GM19372 (cell line): ENCODE data around the gene WDFY2.
"Not testable (repeated sequence)": the region's sequence is repeated elsewhere in the genome, so short reads cannot be mapped to it uniquely, and the experiment has no call there.

ENCODE experiments used
- ATAC-seq: cut with Tn5 transposase; IDR thresholded peaks from one replicate; pipeline ENCODE4 v1.9.1; 2021; ENCODE audit warnings: mild to moderate bottlenecking, low read depth, moderate library complexity; ENCODE audit not compliant: unreplicated experiment

WDFY2 gene

DNA sequence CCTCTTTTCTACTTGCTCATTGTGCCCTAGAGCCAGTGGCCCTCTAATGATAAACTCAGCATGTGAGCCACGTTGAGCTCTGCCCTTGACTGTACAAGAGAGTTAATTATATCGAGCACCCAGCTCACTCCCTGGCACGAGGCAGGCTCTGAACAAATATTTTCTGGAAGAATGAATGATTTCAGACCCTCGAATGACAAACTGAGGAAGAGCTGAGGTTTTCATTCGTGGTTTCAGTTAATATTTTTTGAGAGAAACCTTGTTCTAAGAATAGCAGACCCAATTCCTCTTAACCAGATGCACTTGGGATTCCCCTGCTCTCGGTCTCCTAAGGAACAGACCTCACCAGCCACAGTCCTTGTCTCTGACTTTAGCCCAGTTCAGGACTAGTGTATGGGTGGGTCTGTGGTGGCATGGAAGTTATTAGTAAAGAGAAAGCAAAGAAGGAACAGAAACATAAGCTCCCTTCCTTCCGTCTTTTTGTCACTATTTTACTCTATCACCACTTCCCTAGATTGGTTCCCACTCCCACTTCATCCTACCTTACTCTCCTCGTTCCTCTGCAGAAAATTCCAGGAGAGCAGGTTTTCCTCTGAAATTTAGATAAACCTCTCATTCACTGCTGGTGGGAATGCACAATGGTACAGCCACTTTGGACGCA lies 22.1 kb upstream of the WDFY2 start:
- no peak for ATAC-seq

DNA sequence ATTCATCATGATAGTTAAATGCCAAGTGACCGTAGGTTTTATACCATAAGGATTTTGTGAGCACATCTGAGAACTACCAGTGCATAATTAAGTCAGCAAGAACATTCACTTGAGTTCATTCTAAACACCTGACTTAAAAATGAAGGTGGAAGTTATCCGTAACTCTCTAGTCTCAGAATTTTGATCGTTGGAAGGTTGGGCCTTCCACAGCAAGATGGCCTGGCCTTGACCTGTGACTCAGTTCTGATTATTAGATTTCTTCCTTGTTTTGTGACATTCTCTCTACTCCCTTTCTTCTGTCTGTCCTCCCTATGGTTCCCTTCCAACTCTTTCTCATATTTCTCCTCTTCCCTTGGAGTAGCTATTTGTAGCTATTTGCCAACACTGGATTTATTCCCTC lies 20.0 kb upstream of the WDFY2 start:
- no peak for ATAC-seq

DNA sequence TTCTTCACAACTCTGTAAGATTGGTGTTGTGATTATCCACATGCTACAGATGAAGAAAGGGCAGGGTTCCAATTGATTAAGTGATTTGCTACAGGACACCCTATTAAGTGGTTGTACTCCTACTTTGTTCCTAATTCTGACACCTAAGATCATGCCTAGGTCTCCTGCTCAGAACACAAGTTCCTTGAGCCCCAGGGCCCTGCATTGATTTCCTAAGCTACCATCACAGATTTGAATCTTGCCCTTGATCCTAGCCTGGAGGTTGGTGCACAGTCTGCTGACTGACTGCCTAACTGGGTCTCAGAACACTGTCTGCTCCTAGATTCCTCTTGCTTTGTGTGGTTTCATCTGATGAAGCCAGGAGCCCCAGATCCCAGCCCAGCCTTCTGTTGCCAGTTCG lies 19.6 kb upstream of the WDFY2 start:
- no peak for ATAC-seq

DNA sequence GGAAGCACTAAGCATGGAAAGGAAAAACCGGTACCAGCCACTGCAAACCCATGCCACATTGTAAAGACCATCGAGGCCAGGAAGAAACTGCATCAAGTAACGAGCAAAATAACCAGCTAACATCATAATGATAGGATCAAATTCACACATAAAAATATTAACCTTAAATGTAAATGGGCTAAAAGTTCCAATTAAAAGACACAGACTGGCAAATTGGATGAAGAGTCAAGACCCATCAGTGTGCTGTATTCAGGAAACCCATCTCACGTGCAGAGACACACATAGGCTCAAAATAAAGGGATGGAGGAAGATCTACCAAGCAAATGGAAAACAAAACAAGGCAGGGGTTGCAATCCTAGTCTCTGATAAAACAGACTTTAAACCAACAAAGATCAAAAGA lies 15.3 kb upstream of the WDFY2 start:
- ATAC-seq, result not testable (repeated sequence)

DNA sequence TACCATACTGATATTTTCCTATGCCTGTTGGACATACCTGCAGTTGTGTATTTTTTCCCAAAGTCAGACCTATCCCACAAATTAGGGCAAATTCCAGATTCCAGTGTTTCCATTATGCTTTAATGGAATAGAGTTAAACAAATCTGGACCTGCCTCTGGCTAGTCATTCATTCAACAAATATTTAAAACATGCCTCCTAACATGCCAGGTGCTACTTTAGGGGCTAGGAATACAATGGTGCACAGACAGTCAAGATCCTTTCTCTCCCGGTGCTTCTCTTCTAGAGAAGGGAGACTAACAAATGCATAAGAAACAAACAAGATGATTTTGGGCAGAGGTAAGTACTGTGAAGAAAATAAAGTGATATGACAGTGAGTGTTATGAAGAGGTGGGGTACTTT lies 7.5 kb upstream of the WDFY2 start:
- ATAC-seq, result no peak

DNA sequence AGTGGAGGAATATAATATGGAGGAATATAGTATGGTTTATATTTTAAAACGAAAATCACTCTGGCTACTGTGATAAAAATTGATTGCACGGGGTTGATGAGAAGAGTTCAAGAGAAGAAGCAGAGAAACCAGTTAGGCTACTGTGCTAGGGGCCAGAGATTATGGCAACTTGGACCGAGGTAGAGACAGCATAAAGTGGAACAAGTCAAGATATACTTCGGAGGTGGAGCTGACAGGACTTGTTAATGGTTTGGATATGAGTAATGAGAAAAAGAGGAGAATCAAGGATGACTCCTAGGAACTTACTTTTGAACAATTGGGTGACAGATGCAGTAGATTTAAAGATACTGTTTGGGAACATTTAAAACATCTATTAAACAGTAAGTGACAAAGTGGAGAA lies 6.6 kb upstream of the WDFY2 start:
- no peak for ATAC-seq

DNA sequence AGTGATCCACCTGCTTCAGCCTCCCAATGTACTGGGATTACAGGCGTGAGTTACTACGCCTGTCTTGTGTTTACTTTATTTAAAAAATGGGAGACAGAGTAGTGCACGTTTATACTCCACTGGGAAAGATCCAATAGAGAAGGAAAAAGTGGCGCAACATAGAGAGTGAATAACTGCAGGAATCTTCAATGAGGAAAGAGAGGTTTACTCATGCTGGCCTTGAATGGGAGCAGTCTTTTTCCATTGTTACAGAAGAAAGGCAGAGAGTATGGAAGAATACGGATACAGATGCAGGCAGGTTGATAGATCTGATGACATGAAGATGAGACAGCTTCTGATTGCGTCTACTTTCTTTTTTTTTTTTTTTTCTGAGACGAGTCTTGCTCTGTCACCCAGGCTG lies 4.6 kb upstream of the WDFY2 start:
- no peak for ATAC-seq

DNA sequence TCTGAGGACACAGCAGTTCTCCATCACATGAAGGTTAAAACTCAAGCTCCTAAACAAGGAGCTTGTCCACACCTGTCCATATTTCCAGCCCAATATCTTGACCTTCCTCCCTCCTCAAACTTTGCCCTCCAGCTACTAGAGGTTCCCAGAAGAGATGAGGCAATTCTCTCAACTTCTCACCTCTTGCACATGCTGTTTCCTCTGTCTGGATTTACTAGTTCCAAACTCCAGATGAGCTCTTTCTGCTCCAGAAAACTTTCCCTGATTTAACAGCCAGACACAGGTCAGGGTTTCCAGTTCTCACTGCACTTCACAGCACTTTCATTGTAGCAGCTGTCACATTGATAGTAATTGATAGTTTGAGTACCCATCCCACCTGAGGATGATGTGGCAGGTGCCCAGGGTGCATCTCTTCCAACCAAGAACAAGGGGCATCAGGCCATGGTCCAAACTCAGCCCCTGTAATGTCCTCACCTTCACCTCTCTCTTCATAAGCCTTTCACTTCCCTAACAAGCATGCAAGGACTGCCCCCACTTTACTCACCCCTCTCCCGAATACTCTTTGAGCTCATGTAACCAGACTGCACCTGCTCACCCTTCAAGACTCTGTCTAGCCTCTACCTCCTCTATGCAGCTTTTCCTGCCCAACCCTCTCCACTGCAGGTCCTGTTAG lies 3.0 kb upstream of the WDFY2 start:
- no peak for ATAC-seq

DNA sequence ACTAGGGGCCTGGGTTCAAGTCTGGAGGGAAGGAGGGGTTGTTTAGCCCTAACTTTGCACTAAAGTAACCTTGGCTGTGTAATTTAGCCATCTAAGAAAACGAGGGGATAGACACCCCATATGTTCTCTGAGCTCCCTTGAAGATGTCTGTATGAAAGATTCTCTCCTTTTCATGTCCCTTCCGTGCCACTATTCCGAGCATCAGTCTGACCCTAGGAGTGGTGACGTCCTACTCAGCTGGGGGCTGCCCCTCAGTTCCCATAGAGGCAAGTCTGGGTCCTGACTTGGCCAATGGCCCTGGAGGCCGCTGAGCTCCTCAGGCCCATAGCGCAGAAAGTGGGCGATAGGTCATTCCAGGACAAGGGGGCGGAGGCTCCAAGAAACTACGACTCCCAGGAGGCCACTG lies 790 bp upstream of the WDFY2 start:
- ATAC-seq, result no peak

DNA sequence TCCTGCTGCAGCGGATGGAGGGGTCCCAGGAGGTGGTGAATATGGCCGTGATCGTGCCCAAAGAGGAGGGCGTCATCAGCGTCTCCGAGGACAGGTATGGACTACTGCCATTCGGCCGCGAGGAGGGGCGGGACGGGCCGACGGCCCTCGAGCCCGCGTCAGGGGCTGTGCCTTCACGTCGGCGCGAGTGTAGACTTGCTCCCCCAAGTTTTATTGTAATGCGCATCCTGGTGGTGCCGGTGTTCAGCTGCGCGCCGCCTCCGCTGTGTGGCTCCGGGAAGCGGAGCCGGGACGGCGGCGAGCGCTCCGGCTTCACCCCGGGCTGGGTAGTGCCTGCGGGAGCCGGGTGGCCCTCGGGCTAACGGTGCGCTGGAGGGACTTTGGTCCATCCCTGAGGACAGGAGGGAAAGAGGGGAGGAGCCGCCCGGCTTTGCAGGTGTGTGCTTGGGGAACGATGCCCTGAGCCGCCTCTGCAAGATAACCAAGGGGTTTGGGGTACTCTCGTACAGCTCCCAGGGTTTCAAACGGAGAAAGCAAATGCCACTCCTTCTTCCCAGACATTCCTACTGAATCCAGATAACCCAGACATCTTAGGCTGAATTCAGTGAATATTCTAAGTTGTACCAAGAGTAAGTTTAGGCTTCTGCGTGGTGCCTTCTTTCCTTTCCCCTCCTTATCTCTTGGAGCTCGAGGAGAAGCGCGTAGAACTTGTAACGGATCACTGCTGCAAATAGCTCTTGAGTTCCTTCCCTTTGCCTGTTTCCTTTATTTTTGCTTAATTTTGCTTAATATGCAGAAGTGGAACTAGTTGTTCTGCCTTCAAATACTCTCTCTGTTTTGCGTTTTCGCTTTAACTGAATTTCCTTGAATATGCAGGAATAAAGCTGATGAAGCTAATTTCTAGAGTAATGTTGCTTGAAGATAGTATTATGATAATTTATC lies 740 bp downstream of the WDFY2 start:
- peak; percentile 30 for ATAC-seq

DNA sequence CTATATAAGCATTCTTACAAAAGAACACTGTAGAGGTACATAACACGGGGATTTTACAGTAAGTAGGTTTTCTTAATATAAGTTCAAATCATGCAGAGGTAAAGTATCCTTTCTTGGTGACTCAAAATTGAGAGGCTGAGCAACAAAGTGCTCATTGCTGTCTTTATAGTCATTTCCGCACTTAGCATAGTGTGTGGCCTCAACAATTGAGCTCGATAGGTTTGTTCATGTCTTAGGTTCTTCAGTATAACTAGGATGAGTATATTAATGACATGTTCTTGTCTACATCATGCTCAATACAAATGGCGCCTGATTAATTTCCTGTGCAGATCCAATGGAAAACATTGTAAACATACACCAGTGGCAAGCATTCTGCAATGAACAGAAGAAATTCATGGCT lies 1.4 kb downstream of the WDFY2 start:
- ATAC-seq, result no peak

DNA sequence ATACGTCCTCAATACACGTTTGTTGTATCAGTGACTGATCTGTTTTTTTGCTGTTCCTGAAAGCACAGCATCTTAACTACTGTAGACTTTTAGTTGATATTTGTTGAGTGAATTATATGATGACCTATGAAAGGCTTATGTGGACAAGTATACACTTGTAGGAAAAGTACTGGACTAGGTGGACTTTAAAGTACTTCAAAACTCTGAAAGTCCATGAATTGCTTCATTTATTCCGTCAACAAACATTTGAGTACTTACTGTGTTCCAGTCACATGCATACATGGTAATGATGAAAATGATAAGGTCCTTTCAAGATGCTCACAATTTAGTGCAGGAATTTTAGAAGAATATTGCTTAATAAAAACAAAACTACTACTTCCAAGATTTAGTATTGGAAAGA lies 3.1 kb downstream of the WDFY2 start:
- ATAC-seq, result no peak

DNA sequence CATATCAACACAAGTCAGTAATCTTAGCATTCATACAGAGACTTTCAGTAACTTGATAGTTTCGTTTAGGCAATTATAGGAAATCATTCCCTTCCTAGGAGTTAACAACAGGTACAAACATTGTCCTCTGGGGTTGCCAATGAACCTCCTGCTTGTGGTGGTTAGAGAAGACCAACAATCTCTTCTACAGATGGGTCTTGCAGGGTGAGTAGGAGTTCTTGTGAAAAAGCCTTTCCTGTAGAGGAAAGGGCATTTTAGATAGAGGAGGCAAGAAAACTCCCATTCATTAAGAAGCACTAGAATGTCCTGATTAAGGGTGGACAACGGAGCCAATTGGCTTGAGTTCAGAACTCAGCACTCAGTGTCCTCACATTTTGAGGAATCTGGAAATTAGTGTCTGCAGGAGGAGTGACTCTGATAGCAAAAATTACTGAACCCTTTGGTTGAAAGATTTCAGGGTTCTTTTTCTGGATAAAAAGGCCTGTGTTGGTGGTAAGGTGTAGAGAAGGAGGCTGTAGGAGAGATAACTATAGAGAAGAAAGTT lies 4.2 kb downstream of the WDFY2 start:
- no peak for ATAC-seq

DNA sequence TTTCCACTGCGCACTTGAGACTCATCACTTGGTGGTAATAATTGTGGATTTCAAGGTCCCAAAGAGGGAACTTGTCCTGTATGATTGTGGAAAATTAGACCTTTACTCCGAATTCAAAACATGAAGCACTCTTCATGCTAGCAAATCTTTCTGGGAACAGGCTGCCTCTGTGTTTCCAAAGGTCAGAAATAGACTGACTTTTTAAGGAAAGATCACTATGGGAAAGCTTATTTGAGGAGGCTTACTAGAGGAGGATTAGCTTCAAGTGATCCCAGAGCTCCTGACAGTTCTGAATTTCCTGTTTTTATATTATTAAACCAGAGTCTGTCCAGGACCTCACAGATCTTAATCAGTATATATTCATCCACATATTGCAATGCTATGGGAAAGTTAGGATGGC lies 5.5 kb downstream of the WDFY2 start:
- no peak for ATAC-seq

DNA sequence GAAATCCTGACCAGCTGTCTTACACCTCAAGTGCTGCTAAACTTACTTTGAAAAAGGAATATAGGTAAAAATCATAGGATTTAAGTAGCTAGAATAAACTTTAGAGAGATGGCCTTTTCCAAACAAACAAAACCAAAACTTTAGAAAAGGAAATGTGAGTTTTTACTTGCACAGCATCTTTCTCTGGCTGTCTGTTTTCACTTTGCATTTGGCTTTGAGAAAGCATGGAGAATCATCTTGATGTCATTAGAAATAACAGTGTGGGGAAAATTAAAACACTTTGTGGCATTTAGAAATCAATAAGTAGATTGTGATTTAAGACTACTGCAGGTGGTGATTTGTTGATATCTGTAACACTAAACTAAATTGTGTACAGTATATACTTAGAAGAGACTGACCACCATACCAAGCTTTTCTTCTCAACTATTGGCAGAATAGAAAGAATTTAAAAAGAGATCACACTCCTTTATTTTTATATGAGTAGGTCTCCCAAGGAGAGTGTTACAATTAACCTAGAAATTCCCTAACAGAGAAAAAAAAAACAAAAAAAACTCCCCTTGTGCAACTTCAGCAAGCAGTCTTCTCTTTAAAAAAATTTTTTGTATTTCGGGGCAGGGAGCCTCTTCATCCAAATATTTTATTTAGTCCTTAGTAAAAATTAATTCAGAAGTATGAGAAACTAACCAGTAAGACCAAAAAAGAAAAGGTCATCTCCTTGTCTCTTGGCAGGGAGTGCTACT lies 6.1 kb downstream of the WDFY2 start:
- no peak for ATAC-seq

DNA sequence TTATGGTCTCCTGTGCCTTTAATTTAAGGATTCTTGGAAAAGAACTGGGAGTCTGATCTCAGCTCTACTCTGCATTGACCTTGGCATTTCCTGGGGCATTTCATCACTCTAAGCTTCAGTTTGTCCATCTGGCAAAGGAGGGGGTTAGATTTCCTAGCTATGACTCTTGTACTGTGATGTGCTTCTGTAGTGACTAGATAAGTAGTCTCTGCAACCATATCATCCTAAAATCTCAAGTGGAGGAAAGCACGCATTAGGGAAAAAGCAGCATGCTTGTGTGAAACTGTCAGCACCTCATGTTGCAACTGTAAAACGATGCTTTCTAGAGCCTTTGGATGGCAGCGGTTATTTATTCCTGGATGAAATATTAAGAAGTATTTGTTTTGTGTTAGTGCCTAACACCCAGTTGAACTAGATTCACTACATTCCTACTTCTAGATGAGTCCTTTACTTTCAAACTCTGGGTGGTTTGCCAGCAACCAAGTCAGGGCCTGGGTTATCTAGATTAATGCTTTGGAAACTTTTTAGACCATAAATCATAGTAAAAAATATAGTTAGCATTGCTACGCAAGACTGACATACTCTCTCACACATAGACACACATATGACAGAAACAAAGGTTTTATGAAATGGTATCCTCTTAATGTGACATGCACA lies 6.8 kb downstream of the WDFY2 start:
- ATAC-seq, result no peak

DNA sequence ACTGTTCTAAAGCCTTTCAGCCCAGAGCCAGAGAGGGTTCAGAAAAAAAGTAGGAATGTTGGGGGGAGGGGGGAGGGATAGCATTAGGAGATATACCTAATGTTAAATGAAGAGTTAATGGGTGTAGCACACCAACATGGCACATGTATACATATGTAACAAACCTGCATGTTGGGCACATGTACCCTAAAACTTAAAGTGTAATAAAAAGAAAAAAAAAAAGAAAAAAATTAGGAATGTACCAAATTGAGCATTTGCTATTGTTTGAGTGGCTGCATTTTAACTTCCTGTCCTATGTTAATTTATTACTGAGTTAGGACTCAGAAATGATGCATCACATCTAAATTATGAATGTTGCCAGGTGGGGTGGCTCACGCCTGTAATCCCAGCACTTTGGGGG lies 7.7 kb downstream of the WDFY2 start:
- ATAC-seq, result not testable (repeated sequence)

DNA sequence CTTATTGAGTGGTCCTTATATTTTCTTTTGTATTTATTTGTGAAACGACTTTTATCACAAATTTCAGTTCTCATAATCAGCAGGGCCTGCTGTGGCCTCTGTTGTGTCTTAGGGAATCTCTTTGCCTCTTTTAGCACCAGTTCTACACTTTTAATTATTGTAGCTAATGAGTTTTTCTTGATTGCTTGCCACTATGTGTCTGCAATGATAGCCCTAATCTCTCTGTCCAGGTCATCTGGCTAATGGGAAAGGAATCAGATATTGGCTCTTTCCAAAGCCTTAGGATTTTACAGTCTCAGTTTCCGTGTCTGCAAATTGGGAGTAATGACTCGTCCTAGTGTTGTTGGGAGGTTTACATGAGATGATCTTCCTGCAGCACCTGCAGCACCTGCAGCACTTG lies 10.2 kb downstream of the WDFY2 start:
- no peak for ATAC-seq

DNA sequence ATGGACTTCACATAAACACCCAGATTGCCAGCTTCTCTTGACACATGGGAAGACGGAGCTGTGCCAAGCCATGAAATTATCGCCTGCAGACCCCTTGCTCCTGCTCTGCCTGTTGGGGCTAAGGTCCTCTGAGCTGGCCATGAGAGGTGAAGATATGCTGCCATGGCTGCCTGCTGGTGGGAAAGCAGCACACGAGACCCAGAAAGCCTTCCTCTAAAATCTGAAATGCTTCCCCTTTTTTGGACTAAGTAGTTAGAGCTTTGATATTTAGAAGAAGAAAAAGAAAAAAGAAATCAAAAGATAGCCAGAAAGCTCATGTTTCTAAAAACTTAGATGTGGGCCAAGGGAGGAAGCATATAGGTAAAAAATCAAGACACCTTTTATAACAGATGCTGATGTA lies 11.2 kb downstream of the WDFY2 start:
- no peak for ATAC-seq

DNA sequence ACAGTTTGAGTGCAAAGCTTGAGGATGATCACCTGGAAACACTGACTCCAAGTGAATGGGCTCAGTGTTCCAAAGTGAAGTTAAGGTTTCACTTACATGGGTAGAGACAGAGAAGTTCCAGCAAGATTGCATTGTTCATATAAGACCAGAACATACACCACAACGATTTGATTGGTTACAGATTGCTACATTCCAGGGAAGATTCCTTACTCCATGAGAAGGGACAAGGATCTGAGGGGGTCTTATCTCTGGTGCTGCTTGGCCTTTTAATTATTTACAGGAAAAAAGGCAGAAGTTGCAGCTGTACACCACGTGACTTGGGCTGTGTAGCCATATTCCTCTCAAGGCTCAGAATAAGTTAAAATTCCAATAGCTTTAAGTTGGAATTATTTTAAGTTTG lies 12.3 kb downstream of the WDFY2 start:
- ATAC-seq, result no peak
